NCI-H82 treated with DMSO at 0.1 percent for 48 hours (cell line): ENCODE data around the gene SGCD.

Source experiments
- DNase-seq: peaks from one replicate; lab custom pipeline; 2025; ENCODE audit not compliant: unreplicated experiment; lab: John Stamatoyannopoulos, UW

Gene SGCD

DNA sequence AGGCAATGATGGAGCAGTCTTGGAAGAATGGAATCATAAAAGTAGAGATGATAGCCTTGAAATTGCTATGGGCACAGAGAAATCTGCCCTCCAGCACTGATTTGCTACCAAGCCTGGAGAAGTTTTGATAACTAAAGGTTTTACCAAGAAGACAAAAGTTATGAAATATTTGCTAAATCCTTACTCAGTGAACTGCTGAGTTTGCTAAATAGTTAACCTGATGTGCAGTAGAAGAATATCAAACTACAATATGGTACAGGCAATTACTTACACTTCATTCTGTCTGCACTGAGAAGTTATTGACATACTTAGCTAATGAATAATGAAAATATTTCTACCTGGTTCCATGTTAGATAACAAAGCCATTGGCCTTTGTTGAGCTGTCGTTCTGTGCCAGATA, 124.5 kb downstream of the SGCD start:
- DNase-seq = no peak

DNA sequence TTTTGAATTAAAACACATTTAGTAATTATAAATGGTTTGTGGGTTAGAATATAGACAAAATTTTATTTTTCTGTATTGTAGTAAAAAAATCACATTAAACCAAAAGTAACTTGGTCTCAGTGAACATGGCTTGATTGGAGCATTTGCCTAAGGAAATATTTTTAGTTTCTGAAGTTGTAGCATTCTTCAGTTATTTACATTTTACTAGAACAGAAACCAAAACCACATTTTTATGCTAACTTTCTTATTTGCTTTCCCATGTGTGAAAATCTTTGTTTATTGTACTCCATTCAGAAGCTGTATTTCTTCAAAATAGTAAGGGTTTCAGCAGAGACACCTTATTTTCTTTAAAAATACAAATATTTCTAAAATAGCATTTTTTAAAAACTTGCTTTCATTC, 129.9 kb downstream of the SGCD start:
- DNase-seq = no peak

DNA sequence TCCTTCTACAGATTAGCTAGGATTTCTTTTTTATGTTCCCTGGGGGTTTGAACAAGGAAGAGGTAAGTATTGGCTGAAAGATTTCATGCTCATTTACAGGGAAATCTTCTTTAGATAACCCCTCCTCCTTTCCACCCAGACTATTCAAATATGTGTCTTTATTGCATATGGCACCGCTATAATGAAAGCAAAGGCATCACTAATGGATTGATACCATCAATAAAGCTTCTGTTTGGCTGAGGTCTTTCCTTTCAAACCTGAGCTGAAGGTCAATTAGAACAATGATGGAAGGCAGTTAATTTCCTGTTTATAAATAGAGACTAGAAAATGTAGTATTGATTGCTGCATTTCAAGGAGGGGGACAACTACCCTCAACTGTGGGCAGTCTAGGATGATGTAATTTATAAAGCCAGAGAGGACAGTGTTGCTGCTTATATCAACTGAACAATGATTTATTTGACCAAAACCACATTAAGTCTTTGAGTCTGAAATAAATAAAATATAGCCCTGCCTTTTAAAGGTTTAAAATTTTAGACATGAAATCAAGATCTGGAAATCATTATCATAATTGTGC, 132.9 kb downstream of the SGCD start:
- no peak for DNase-seq

DNA sequence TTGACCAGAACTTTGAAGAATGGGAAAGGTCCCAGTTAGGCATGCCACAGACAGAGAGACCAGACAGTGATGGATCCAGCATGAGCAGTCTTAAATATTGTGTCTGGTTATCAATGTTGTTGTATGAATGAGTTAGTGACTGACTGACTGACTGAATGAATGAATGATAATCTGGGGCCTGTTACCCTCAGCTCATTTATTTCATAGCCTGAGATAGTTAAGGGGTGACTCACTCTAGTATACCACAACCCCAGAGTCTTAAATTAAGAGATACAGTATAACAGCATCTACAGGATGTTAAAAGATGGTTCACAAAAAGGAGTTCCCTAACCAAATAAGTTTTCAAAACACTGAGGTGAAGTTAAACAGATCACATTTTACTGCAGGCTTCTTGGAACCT, 133.5 kb downstream of the SGCD start:
- DNase-seq = no peak

DNA sequence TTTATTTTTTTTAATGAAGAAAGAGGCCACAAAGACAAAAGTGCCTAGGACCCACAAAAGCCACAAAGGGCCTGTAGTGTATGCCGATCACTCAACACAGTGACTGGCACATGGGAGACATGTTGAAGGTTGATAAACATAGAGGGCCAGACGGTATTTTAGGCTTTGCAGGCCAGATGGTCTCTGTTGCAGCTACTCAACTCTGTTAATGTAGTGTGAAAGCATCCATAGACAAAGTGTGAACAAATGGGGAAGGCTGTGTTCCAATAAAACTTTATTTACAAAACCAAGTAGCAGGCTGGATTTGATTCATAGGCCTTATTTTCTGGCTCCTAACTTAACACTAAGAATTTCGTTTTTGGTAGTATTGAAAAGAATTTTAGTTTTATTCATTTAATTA, 139.9 kb downstream of the SGCD start:
- DNase-seq = no peak

DNA sequence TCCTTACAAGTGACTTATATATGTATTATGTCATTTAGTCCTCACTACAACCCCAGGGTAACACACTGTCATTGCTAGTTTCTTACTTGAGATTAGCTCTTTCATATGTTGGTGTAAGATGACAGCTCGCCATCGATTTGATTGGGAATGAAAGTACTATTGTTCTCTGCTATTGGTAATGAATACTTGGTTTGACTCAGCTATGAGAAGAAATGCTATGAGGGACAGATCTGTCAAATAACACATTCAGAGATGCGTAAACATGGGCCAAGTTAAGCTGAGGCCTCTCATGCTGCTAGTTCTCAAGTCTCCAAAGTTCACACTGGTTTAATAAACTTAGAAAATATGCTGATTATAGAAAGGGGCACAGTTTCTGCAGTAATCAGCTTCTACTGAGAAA, 142.7 kb downstream of the SGCD start:
- DNase-seq = no peak

DNA sequence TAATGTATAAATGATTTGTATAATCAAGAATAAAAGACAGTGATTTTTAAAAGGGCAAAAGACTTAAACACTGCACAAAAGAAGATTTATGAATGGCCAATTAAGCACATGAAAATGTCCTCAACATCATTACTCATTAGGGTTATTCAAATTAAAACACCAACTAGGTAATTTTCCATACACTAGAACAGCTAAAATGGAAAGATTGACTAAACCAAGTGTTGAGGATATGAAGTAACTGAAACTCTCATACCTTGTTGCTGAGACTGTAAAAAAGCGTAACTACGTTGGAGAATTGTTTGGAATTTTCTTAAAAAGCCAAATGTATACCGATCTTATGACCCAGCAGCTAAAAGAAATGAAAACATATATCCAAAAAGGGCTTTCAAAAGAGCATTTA, 144.9 kb downstream of the SGCD start:
- DNase-seq = no peak

DNA sequence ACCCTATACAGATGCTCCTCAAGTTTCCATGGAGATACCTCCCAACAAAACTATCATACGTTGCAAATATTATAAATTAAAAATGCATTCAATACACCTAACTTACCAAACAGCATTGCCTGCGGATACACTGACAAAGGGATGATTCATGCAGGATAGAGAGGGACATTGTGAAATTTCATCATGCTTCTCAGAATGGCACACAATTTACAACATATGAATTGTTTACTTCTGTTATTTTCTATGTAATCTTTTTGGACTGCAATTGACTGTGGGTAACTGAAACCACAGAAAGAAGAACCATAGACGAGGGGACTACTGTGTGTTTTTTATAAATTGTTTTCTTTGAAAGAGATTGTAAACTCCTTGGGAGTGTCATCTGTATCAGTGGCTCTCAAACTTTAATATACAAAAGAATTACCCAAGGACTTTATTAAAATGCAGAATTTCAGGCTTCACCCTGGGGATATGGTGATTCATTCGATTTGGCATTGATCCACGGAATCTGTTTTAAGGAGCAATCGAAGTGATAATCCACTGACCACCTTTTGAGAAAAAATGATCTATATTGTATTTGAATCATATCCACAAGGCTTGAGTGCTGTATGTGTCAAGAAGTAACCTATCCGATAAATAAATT, 146.4 kb downstream of the SGCD start:
- DNase-seq = no peak

DNA sequence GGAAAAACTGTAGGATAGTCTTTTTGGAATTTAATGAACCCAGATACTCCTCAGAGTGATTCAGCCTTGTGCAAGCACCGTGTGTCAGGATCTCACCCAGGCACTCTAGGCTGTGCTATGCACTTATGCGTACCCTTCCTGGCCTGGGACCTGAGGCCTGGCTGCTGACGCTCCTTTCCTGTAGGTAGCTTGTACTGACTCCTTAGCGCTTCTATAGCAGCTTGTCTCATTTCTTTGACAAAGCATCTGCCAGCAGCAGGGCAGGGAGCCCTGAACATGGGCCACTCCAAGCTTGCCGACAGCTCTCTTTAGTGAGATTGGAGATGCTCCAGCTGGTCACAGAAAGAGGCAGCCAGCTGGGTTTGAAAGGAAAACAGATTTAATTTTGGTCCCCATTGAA, 147.3 kb downstream of the SGCD start:
- DNase-seq = no peak

DNA sequence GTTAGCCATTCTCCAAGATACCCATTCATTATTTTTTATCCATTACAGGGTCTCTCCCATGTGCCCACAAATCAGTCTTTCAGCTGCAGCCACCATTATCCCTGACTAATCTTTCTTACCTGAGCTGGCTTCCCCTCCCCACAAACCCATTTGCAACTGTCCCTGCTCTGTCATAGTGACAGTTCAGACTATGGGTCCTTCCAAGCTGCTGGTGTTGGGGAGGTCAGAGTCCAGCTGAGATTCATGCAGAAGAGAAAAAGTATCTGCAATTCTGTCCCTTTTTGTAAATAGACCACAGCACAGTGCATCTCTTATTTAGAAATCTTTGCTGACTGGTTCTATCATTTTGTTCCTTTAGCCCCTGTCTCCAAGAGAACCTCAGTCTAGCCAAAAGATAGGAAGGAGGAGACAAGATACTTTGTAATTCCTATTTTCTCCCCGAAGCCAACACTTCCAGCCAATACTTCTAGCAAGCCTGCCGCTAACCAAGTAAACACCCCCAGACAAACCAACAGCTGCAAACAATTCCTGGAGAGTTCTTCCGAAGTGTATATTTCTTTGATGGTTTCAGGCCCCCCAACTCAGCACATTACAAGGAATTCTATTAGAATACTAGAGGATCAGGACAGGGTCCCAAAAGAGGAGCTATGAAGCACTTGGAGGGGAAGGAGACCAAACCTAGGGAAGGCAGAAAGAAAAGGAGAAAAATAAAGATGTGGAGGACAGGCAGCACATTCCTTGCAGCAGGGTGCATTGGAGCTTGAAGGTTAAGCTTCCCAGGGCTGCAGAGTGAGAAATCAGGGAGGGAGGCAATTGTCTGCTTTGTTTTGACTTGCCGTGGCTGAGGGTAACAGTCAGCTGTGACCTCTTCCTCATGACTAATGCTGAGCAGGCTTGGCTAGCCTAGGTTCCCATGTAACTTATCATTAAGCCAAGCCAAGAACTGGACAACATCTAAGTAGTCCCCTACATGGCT, 148.5 kb downstream of the SGCD start:
- no peak for DNase-seq

DNA sequence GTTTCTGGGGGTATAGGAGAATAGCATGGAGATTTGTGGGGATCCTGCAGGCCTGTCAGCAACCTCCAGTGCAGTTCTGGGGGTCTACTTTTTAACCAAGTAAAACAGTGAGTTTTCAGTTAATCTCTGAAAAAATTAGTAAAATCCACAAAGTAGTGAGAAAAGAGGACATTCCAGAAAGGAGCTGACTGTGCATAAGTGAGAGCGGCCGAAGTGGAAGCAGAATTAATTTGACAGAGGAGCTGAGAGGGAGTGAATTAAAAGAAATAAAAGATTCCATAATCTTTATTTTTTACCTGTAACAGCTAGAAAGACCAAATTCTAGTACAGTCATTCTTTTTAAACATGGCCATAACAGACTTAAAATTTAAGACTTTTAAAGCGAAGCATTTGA, 149.2 kb downstream of the SGCD start:
- DNase-seq = no peak

DNA sequence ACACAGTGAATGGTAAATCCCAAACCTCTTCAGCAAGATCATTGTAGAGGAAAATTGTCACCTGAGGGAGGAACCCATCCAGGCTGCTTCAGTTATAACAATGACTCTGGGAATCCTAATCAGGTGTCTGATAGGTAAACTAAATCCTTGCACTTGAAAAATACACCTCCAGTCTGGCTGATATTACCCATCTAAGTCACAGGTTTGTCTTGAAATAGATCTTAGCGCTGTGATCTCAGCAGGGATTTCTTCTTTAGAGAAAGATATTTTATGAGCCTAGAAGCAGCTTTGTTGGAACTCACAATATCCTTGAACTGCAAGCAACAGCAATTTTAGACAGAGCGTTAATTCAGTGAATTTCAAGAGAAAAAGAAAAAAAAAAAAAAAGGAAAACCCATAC, 149.7 kb downstream of the SGCD start:
- no peak for DNase-seq

DNA sequence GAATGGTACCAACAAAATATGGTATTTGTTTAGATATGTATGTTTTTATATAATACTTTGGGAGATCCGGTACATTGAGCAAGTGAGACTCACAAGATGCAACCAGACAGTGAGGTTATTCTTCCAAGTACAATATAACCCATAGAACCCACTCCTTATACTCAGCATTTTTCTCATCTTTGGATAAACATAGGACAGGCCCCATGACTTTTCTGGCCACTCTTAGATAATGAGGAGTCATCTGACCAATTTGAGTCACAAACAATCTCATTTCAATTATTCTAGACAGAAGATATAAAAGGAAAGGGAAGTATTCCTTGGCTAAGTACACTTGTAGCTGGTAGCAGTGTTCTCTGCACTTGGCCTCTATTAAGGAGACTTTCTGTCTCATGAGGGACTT, 150.2 kb downstream of the SGCD start:
- no peak for DNase-seq

DNA sequence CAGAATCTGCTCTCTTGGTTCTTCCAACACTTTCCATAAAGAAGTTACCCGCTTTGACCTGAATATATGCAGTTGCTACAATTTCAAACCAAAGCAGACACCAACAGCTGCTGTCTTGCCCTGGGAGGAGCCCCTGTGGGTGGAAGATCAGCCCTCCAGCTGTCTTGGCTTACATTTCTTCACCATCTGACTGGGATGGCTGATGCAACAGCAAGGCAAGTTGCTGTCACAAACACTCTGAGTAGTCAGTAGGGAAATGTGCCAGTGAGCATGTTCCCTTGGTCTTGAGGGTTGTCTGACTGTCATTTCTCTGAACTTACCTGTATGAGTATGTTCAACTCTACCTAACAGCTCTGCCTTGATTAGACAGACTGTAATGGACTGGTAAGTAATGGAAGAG, 152.9 kb downstream of the SGCD start:
- DNase-seq = peak; percentile 42

DNA sequence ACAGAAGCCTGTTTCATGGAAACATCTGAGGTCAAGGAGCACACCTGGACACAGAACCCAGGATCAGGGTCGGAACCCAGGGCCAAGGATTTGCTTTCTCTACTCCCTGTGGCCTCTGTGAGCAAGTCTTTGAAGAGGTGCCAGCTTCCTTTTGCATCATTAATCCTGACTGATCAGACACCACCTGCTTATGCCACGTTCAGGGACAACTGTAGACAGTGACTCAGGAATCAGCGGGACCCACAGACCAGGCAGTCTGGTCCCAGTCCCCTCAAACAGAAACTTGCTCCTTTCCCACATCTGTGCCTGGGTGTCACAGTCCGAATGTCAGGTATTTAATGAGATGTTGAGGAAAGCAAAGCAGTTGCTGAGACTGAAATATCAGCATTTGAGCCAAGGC, 154.8 kb downstream of the SGCD start:
- DNase-seq = no peak

DNA sequence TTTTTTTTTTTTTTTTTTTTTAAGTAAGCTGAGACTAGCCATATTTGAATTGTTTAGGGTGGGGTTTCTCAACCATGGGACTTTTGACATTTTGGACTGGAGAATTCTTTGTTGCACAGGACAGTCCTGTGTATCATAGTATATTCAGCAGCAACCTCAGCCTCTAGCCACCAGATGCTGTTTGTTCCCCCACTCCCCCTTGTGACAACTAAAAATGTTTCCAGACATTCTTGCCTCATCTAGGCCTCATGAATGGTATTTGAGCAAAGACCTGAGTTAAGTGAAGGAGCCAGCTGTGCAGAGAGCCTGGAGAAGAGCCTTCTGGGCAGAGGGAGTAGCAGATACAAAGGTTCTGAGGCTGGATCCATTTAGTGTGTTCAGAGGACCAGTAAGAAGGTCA, 155.9 kb downstream of the SGCD start:
- DNase-seq = no peak

DNA sequence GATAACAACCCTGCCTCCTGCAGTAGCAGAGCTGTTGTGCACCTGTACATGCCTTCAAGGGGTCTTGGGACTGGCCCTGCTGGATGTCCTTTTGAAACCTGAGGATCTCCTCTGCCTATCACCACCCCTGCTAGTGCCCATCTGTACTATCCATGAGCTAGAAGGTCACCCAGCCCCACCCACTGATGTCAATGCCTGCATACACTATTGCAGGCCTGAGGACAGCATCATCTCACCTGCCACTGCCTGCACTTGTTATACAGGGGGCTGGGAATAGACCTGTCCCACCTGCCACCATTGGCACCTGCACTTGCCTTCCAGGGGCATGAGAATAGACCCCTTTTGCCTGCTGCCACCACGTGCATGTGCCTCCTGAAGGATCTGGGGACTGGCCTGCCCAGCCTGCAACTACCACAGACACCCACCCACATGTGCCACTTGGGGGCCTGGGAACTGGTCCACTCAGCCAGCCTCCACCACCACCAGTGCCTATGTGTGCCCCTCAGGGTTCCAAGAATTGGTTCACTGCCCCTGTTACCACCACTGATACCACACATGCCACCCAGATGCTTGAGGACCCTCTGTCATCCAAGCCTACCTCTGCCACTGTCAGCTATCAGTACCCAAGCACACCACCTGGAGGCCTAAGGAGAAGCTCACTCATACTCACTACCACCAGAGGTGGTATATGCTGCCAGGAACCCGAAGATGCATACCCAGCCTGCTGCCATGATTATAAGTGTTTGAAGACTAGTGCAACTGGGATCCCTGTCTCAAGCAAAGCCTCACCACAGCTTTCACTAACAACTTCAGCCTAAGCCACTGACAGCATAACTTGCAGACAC, 159.7 kb downstream of the SGCD start:
- no peak for DNase-seq

DNA sequence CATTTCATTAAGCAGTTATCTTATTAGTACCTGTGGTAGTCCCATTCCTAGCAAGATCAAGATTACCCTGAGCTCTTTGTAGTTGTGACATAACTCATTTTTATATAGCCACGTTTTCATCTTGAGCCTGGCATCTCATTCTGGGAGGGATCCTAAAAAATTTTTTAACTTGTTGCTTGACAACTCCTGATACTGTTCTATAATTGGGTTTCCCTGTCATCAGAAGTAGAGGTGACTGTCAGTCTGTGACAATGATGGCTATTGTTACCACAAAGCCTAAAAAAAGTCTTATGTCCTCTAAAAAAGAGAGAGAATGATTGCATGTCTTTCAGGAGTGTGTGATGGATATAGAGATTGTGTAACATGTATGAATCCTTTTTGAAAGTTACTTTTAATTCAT, 164.8 kb downstream of the SGCD start:
- DNase-seq = no peak

DNA sequence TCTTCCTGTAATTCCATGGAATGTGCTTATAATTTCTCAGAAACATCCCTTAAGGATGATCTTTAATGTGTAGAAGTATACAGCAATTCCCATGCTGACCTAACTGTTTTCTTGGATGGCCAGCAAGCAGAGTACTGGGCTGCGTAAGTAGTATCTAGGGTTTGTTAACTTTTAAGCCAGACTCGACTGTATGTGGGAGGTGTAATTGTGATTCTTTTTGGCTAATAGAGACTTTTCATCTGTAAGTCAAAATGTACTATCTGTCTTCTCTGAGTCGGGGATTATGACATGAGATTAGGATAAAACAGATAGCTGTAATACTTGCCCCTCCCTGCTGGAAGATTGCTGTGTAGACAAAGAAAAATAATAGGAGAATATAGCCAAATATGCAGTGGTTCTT, 169.3 kb downstream of the SGCD start:
- DNase-seq = no peak

DNA sequence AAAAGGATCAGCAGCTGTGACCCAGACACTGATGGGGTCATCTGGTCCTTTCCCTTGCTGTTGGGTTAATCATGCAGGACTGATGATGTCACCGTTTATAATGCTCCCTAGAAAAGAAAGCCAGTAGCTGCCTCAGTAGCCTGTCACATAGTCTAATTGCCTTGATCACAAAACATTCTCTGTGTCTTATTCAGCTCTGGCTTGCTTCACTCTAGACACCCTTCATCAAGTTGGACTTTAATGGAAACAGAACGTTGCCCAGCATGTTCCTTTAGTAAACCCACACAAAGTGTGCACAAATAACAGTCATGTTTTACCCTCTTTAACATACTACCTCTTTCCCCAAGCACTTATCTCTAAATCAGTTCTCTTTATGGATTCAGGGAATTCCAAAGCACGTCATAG, 170.8 kb downstream of the SGCD start:
- DNase-seq = no peak

DNA sequence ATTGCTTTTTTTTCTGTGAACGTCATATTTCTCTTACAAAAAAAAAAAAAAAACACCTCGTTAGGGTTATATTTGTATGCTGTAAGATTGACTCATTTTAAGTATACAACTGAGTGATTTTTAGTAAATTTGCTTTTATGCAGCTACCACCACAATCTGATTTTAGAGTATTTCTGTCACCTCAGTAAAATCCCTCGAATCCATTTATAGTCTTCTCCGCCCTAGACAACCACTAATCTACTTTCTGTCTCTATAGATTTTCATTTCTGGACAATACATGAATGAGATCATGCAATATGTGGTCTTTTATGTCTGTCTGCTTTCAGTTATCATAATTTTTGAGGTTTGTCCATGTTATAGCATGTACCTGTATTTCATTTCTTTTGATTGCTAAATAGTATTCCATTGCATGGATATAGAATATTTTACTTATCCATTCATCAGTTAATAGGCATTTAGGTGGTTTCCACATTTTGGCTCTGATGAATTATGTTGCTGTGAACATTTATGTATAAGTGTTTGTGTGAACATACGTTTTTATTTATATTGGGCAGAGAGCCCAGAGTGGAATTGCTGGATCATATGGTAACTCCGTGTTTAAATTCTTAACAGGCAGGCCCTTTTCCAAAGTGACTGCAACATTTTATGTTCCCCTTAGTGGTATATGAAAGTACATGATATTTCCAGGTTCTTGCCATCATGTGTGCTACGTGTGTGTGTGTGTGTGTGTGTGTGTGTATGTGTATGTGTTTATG, 171.4 kb downstream of the SGCD start:
- no peak for DNase-seq
